ENCODE results near the gene GFY.
A peak's percentile ranks its signal among the peaks of the same experiment; 100 is the strongest.
"Not testable (repeated sequence)": the region's sequence is repeated elsewhere in the genome, so short reads cannot be mapped to it uniquely, and the experiment has no call there.

GFY gene

GRCh38 chr19:49430678-49431329 lies 5.6 kb downstream of the GFY start:
- DNase-seq: no peak

- DNase-seq: no peak
Observed at GRCh38 chr19:49431330-49431749, 6.2 kb downstream of the GFY start.

GRCh38 chr19:49432141-49433073 lies 7.2 kb downstream of the GFY start:
- DNase-seq: no peak

- no peak for DNase-seq
Observed at GRCh38 chr19:49433240-49433901, 8.2 kb downstream of the GFY start.

DNA sequence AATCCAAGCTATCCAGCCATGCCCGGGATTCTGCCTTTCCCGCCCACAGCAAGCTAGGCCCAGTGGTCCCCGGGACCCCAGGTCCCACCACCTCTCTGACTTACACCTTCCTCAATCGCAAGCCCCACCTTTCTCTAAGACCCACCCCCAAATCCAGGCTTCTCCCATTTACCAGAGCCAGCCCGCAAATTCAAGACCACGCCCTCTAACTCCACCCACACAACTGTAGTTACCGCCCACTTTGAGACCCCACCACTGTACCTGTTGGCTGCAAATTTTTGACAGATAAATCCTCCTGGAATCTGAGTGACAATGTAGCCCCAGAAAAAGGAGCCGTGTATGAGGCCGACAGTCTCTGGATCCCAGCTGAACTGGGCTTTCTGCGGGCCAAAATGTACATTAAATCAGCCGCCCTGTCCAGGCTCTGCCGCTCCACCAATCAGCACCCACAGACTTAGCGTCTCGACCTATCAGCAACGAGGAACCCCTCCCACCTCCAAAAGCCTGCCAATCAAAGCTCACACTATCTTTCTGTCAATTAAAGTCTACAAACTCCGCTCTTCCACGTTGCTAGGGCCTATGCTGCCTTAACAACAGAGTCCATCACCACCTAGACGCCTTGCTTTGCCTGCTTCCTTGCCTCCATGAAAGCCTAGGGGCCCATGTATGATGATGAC lies 9.9 kb downstream of the GFY start:
- DNase-seq: no peak

DNA sequence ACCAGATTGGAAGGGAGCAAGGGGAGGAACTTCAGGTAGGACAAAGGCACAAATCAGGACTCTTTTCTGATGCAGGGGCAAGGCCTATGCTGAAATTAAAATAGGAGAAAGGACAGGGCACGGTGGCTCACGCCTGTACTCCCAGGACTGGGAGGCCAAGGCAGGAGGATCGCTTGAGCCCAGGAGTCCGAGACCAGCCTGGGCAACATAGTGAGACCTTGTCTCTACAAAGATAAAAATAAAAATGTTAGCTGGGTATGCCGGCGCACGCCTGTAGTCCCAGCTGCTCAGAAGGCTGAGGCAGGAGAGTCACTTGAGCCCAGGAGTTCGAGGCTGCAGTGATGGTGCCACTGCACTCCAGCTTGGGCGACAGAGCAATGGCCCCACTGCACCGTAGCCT lies 10.5 kb downstream of the GFY start:
- DNase-seq: no peak

- no peak for DNase-seq
Observed at GRCh38 chr19:49436381-49437017, 11.3 kb downstream of the GFY start.

DNA sequence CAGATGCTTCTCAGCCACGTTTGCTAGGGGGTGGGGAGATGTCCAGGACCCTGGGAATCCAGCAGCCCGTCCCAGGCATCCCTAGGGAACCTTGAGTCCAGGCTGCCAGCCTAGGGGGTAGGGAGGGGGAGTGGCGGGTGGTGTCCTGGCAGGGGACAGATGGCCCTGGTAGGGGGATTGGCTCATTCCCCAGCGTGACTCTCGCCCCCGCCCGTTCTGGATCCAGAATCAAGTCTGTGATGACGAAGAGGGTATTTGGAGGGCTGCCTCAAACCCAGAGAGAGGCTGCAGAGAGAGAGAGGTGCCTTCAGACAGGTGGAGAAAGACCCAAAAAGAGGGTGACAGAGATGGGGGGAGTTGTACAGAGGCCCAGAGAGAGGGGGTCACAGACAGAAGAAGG lies 12.0 kb downstream of the GFY start:
- peak; percentile 17 to 68 for DNase-seq

DNA sequence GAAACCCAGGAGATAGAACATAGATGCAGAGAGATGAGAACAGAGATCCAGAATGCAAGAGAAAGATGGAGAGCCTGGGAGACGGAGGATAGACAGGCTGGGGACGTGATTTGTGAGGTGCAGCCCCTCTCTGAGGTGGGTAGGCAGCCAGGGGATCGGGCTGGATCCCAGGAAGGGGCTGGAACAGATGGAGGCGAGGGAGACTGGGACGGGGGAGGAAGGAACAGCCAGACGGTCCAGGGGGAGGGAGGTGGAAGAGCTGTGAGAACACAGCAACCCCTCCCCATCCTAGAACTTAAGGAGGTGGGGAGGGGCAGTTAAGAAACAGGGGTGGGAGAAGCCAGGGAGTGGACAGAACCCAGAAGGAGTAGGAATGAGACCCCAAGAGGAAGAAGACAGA lies 13.1 kb downstream of the GFY start:
- no peak for DNase-seq

GRCh38 chr19:49439836-49440235 lies 14.6 kb downstream of the GFY start:
- no peak for DNase-seq

DNA sequence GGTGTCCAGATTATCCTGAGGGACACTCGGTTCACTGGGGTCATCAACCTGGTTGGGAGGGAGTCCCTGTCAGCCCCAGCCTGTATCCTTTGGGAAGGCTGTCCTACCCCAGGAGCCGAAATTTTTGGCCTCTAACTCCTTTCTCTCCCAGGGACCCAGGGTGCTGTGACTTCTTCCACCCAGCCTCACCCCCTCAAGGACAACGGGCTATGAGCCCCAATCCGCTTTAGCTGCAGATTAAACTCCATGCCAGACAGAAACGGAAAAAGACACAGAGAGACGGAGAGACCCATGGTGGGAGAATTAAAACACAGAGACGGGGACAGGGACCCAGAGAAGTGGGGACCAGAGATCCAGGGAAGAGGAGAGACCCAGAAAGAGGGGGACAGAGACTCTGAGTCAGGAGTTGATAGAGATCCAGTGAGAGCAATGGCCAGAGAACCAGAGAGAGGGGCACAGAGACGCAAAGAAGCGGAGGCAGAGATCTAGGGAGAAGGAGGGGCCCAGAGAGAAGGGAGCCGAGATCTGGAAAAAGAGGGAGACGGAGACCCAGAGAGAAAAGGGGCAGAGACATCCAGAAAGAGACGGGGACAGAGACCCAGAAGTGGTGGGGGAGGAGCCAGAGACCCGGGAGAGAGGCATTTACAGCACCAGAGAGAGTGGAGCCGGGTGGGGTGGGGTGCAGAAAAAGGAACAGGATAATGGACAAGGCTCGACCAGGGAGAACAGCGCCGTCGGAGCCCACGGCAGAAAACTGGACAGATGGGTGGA lies 15.4 kb downstream of the GFY start:
- DNase-seq: no peak

- peak in 1 of 2 experiments; percentile 67 for DNase-seq
Observed at GRCh38 chr19:49441210-49441959, 16.2 kb downstream of the GFY start, which contains the start of gene SLC17A7. TSS of gene SLC17A7 (minus strand) at chr19:49441527. CDS start at chr19:49441379, 148 bp downstream.

GRCh38 chr19:49441960-49442350 lies 16.8 kb downstream of the GFY start:
- no peak for DNase-seq

DNA sequence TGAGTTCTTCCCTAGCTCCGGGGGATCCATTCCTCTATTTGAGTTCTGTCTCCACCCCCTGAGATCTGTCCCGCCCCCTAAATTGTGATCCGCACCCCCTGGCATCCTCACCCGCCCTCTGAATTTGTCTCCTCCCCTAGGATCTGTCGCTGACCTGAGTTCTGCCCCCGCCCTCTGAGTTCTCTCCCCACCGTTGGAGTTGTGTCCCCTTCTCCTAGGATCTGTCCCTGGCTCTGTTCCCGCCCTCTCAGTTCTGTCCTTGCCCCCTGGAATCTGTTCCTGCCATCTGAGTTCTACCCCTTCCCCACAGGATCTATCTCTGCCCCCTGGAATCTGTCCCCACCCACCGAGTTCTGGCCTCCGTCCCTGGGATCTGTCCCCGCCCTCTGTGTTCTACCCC lies 17.2 kb downstream of the GFY start:
- DNase-seq: no peak

GRCh38 chr19:49442771-49443365 lies 17.7 kb downstream of the GFY start:
- peak; percentile 85 to 95 for DNase-seq

DNA sequence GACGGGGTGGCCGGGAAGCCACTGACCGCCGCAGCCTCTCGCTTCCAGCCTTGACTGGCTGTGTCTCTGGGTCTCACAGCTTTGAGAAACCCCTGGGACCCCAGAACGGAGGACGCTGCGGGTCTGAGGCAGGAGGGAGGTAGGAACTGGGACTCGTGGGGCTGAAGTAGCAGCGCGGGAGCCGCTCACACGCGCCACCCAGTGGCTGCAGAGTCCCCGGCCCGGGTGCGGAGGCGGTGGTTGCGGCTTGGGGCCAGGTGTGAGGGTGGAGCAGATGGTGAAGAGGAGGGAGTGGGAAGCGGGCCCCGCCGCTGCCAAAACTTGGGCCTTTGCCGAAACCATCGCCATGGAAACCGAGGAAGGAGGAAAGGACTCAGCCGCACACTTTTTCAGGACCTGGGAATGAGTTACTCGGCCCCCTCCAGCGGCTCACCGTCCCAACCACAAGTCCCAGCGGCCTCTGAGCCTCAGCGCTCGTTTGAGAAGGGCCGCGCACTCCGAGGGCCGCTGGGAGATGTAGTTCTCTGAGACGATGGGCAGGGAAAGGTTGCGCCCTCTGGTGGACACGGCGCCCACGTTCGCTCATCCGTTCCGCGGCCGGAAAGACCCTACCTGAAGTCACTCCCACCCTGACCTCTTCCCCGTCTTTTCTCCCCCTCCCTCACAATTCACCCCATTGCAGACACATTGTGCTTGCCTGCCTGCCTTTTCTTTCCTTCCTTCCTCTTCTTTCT lies 18.3 kb downstream of the GFY start:
- peak; percentile 98 to 99 for DNase-seq

- not testable (repeated sequence) for DNase-seq
Observed at GRCh38 chr19:49444100-49444700, 19.0 kb downstream of the GFY start.

GRCh38 chr19:49445997-49446396 lies 20.8 kb downstream of the GFY start:
- no peak for DNase-seq

Data from NCI-H446 (cell line).